Ovary (tissue), 9 donors: ENCODE data around the gene IQSEC1. TPM values are rescaled to one million over a fixed set of nuclear protein-coding genes. Genes with fewer than 3 reads are reported as not detected.
A peak's percentile ranks its signal among the peaks of the same experiment; 100 is the strongest.

Source experiments
- DNase-seq, 5 donors: peaks; one replicate each; pipeline ENCODE4 v3.0.0-alpha.2; 2019 to 2020
- H3K27ac ChIP-seq, 2 donors: fragments of 200-600 bp; one replicate each; pipeline versions ENCODE4 v1.5.1 to v1.8.0; 2019 to 2022
- H3K27me3 ChIP-seq: fragments of 200-600 bp; one replicate; pipeline ENCODE4 v1.8.0; 2022
- H3K36me3 ChIP-seq: fragments of 200-600 bp; sonication (generic); one replicate; pipeline ENCODE4 v1.5.1; 2019
- H3K4me1 ChIP-seq: one replicate; pipeline ENCODE4 v1.8.1; 2013; ENCODE audit warnings: mild to moderate bottlenecking, moderate library complexity; ENCODE audit not compliant: insufficient read depth
- H3K4me3 ChIP-seq: fragments of 200-600 bp; sonication (generic); one replicate; pipeline ENCODE4 v1.5.1; 2017
- H3K9me3 ChIP-seq, 2 donors: fragments of 200-600 bp in 1 of 2; sonication (generic) in 1 of 2; one replicate each; pipeline versions ENCODE4 v1.5.1 to v1.8.1; 2013 to 2019; ENCODE audit warnings: mild to moderate bottlenecking in 1 of 2, moderate library complexity in 1 of 2
- EP300 ChIP-seq: sonication (generic); formaldehyde crosslinking; IDR thresholded peaks from one replicate; pipeline ENCODE4 v1.6.1; 2017; ENCODE audit warnings: antibody characterized with exemption
- POLR2A ChIP-seq: fragments of 450-650 bp; IDR thresholded peaks from one replicate; pipeline ENCODE4 v1.6.1; 2017; ENCODE audit warnings: antibody characterized with exemption, mild to moderate bottlenecking, moderate library complexity
- WGBS, 3 donors: extraction: QIAGEN DNeasy Blood & Tissue Kit in 1 of 3; methylation state at CpG; one replicate each; pipeline versions ENCODE4 v1.1.5 to v1.1.7; 2013 to 2017; 5-methylcytosine and 5-hydroxymethylcytosine counted together
- intact Hi-C, 4 donors: fragments of 100-400 bp; cut with DNase I; formaldehyde crosslinking; loops; one replicate each; pipeline versions ENCODE4 v1.11.0 to v1.15.1; 2022 to 2023
- polyA plus RNA-seq, 2 donors: library from polyadenylated mRNA; stranded (reverse); fragments of 200-250 nt in 1 of 2; fragments of 350-450 nt in 1 of 2; fragmentation: Illumina TruSeq in 1 of 2; extraction: RNeasy Lipid Tissue Mini Kit (QIAGEN cat#74804) in 1 of 2; gene quantifications; one replicate each; pipeline ENCODE4 v1.2.3, GENCODE V29; 2013 to 2014
- total RNA-seq, 7 donors: library from RNA; depleted of rRNA in 2 of 7; stranded (reverse); fragments of >200 nt in 2 of 7; fragmentation: NEBNext Ultra II Directional in 3 of 7; extraction: Animal tissue kit (Norgen Biotek cat#: 25700) in 3 of 7; gene quantifications; one replicate each; pipeline versions ENCODE4 v1.1.0 to v1.2.4, GENCODE V29; 2016 to 2023
- TF ChIP-seq, protein P1 (sequence below), 3 donors: fragments of 450-650 bp in 2 of 3; fragments of 200-600 bp in 1 of 3; IDR thresholded peaks; one replicate each; pipeline versions ENCODE4 v1.5.1 to v1.8.0; 2016 to 2022; ENCODE audit warnings: antibody characterized with exemption in 3 of 3, mild to moderate bottlenecking in 1 of 3
- donor health status: DM: no; HTN: no; CAD: no; lungs with moderate emphysema.
- donor health status: DM: no; HTN: no; CAD: no.
- donor health status: Bipolar disorder and iron deficiency.
- donor health status: DM: yes; HTN: yes; CAD: no.
- donor health status: DM: no; HTN: no; CAD: no.
- donor health status: DM: yes; HTN: yes; CAD: no.

IQSEC1 gene
- total and polyA plus RNA-seq, 9 donors = 20.9 to 55.4 (median 45.1) TPM

GRCh38 chr3:13024765-13025065, 48.5 kb downstream of the IQSEC1 start:
- Histone ChIP-seq H3K9me3 (no peaks in the 10 kb centered on the region), H3K4me1 (peaks cover 13% of the 10 kb centered on the region), H3K36me3 (no peaks in the 10 kb centered on the region), H3K27me3 (no peaks in the 10 kb centered on the region), H3K4me3 (no peak overlapping the region), H3K27ac (no peak overlapping the region)
- no peak for TF ChIP-seq POLR2A
- intact Hi-C loops = no loop called here
- 91 to 97% (median 95%) methylated on average over 2 of the region's 2 CpGs for WGBS, 3 donors
- DNase-seq = no peak

- Histone ChIP-seq H3K27ac (no peak overlapping the region), H3K27me3 (no peaks in the 10 kb centered on the region), H3K36me3 (no peaks in the 10 kb centered on the region), H3K4me3 (no peak overlapping the region), H3K4me1 (peaks cover 19% of the 10 kb centered on the region), H3K9me3 (no peaks in the 10 kb centered on the region)
- TF ChIP-seq EP300 (no peak), POLR2A (no peak)
- TF ChIP-seq, protein P1, sequence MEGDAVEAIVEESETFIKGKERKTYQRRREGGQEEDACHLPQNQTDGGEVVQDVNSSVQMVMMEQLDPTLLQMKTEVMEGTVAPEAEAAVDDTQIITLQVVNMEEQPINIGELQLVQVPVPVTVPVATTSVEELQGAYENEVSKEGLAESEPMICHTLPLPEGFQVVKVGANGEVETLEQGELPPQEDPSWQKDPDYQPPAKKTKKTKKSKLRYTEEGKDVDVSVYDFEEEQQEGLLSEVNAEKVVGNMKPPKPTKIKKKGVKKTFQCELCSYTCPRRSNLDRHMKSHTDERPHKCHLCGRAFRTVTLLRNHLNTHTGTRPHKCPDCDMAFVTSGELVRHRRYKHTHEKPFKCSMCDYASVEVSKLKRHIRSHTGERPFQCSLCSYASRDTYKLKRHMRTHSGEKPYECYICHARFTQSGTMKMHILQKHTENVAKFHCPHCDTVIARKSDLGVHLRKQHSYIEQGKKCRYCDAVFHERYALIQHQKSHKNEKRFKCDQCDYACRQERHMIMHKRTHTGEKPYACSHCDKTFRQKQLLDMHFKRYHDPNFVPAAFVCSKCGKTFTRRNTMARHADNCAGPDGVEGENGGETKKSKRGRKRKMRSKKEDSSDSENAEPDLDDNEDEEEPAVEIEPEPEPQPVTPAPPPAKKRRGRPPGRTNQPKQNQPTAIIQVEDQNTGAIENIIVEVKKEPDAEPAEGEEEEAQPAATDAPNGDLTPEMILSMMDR (IDR thresholded peaks at IDR 0.05) = no peak
- intact Hi-C loops = no loop called here
- DNase-seq = no peak
- WGBS, 3 donors = 81 to 98% (median 95%) methylated on average over 6 of the region's 6 CpGs
Observed at GRCh38 chr3:13023971-13024764, 49.1 kb downstream of the IQSEC1 start.

GRCh38 chr3:13023235-13023970, 49.8 kb downstream of the IQSEC1 start:
- no peak for TF ChIP-seq POLR2A
- no peak for TF ChIP-seq EP300
- TF ChIP-seq, protein P1 (IDR thresholded peaks at IDR 0.05) = no peak
- DNase-seq = peak in 1 of 5 donors; percentile 40
- WGBS, 3 donors = 81 to 95% (median 86%) methylated on average over 5 of the region's 5 CpGs
- Histone ChIP-seq H3K27me3 (no peaks in the 10 kb centered on the region), H3K9me3 (no peaks in the 10 kb centered on the region), H3K36me3 (no peaks in the 10 kb centered on the region), H3K27ac (peak overlapping the region in 1 of 2 donors; percentile 65), H3K4me3 (no peak overlapping the region), H3K4me1 (peaks cover 19% of the 10 kb centered on the region)
- intact Hi-C loops = no loop called here

DNA sequence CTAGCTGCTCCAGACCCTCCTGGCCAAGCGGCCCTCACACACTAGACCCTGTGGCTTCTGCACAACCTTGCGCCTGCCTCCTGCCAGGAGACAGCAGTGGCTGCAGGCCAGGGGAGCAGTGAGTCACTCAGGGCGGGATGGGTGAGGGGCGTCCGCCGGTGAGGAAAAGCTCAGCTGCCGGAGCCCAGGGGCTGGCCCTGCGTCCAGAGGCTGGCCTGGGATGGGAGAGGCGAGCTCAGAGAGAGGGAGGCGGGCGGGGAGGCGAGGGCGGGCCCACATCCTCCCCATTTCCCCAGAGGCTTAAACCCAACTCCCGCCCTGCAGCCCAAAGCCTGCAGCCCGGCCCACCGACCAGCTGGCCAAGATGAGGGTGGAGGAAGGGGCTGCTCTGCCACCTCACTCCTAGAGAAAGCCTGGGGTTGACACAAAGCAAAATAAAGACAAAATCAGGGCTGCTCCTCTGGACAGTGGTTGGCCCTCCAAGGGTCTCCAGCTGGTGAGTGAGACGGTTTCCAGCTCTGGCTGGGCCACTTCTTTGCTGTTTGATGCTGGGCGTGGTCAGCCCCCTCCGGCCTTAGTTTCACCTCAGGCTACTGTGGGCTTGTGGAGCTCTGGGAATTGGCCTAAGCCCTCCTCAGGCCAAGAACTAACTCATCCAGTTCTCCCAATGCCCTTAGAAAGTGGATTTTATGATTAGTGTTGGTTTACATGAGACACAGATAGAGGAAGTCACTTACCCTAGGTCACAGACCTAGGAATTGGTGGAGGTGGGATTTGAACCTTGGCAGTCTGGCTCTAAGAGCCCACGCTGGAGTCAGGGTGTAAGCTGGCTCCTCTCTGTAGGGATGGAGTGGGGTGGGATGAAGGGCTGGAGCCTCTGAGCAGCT, 50.6 kb downstream of the IQSEC1 start:
- H3K9me3 ChIP-seq = no peaks in the 10 kb centered on the region
- peak overlapping the region in 1 of 2 donors; percentile 65 for H3K27ac ChIP-seq
- H3K36me3 ChIP-seq = no peaks in the 10 kb centered on the region
- no peak for TF ChIP-seq POLR2A
- TF ChIP-seq, protein P1 (IDR thresholded peaks at IDR 0.05) = no peak
- no peak for TF ChIP-seq EP300
- no peak overlapping the region for H3K4me3 ChIP-seq
- DNase-seq = peak; percentile 84 to 90 (median 88)
- WGBS, 3 donors = 10 to 17% (median 15%) methylated on average over 20 of the region's 20 CpGs
- peaks cover 19% of the 10 kb centered on the region for H3K4me1 ChIP-seq
- no peaks in the 10 kb centered on the region for H3K27me3 ChIP-seq
- intact Hi-C loops = no loop called here
